ENCODE data around the gene NACC1. TPM values are rescaled to one million over a fixed set of nuclear protein-coding genes. Genes with fewer than 3 reads are reported as not detected.

Gene NACC1
- total and polyA plus RNA-seq, 2 of the 8 experiments (the other 6 are each of a cell fraction or from before 2014, with no cell fraction given) = 234 to 301 TPM

DNA sequence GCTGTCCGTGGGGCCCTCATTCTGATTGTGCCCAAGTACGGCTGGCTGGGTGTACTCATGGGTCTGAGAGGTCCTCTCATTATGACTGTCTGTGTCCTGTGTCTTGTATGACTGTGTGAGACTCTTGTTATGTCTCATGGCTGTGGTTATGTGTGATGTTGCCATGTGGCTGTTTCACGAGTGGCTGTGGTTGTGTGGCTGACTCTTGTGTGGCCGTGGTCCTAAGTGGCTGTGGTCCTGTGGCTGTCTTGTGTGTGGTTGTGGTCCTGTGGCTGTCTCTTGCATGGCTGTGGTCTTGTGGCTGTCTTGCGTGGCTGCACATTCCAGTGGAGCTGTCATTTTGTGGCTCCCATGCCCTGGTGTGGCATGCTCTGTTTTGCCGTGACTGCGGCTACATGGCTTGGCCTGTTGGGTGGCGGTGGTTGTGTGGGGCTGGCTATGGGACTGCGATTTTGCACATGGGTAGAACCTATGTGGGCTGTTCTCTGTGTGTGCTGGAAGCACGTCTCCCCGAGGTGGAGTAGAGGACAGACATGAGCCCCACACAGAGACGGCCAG, 18.0 kb upstream of the NACC1 start:
- Histone ChIP-seq H3K4ac (replicated peaks; ENCODE audit: insufficient read length, low read depth, low read length) (no peak overlapping the region), H3K9me3 (ENCODE audit: insufficient read depth in 2 of 2, low read depth in 1 of 2, low read length in 1 of 2) (no peaks in the 10 kb centered on the region), H3K4me1 (replicated peaks in 1 of 4; ENCODE audit: control insufficient read depth in 3 of 4, insufficient read depth in 4 of 4, low read length in 3 of 4) (peaks cover 0 to 28% (median 12%) of the 10 kb centered on the region in 4 experiments; a peak in 5 of 7 replicates), H4K8ac (ENCODE audit: extremely low read depth, insufficient read depth, low read length) (no peak overlapping the region), H3K79me2 (ENCODE audit: control insufficient read depth in 1 of 2, insufficient read depth in 2 of 2, low read length in 2 of 2) (no peaks in the 10 kb centered on the region), H2BK15ac (ENCODE audit: low read length) (peak overlapping the region; percentile 81; the same call in 1 of the 2 replicates), H3K27ac (ENCODE audit: low read depth, low read length) (no peak overlapping the region), H2BK20ac (ENCODE audit: low read length) (peak overlapping the region; percentile 61; the same call in 1 of the 2 replicates), H2AK5ac (ENCODE audit: low read depth, low read length) (peak overlapping the region; percentile 88; the same call in 1 of the 2 replicates), H3K23ac (ENCODE audit: insufficient read length) (no peak overlapping the region), H2BK5ac (ENCODE audit: low read depth, low read length) (0 out of 2 replicates have a peak overlapping the region, but pooled peaks have one; percentile 24), H4K91ac (replicated peaks; ENCODE audit: insufficient read length, low read length) (peak overlapping the region; percentile 25), H3K4me2 (ENCODE audit: insufficient read depth in 1 of 2, low read depth in 2 of 2, low read length in 2 of 2) (peak overlapping the region in 1 of 2 experiments; percentile 85; a peak in 1 of 4 replicates), H3K9ac (replicated peaks in 1 of 4; ENCODE audit: extremely low read depth in 1 of 4, low read depth in 3 of 4, low read length in 3 of 4) (no peak overlapping the region), H3K14ac (ENCODE audit: insufficient read length) (no peak overlapping the region), H3K4me3 (ENCODE audit: extremely low read depth in 1 of 4, insufficient read depth in 2 of 4, low read depth in 3 of 4, low read length in 4 of 4) (no peak overlapping the region), H3K23me2 (ENCODE audit: low read depth, low read length) (peaks cover 8% of the 10 kb centered on the region; the same call in 1 of the 2 replicates), H4K20me1 (replicated peaks in 1 of 2; ENCODE audit: control insufficient read depth in 1 of 2, insufficient read depth in 2 of 2, low read length in 2 of 2) (peaks cover 2 to 16% of the 10 kb centered on the region in 2 experiments), H3K18ac (ENCODE audit: extremely low read depth, low read length) (no peak overlapping the region), H2BK12ac (ENCODE audit: low read depth, low read length) (peak overlapping the region; percentile 60; the same call in 1 of the 2 replicates), H2AFZ (ENCODE audit: low read length) (no peak overlapping the region), H3K36me3 (ENCODE audit: control insufficient read depth in 2 of 4, insufficient read depth in 4 of 4, low read length in 3 of 4) (no peaks in the 10 kb centered on the region), H3K79me1 (ENCODE audit: low read depth, low read length) (no peaks in the 10 kb centered on the region), H4K5ac (ENCODE audit: insufficient read length, low read depth, low read length) (no peak overlapping the region), H3K27me3 (replicated peaks in 1 of 4; ENCODE audit: control insufficient read depth in 3 of 4, extremely low read depth in 1 of 4, insufficient read depth in 3 of 4, low read length in 3 of 4) (peaks cover 31 to 72% (median 61%) of the 10 kb centered on the region in 4 experiments), H3K56ac (replicated peaks; ENCODE audit: insufficient read length, low read depth, low read length) (peak overlapping the region; percentile 10), H2BK120ac (replicated peaks; ENCODE audit: low read depth, low read length) (no peak overlapping the region)
- CTCF ChIA-PET (ENCODE audit: partially characterized antibody) = interaction anchor here (0.7 to 2.9 kb wide), 8 partner anchors 42 to 137 kb away, joined by 3 to 16 read pairs (median 6); no protein-coding TSS in a partner anchor
- FAIRE-seq (no peak), DNase-seq (ENCODE audit: low read depth in 1 of 2, low spot score in 2 of 2) (no peak)
- WGBS, 2 experiments (ENCODE audit: extremely low coverage in 1 of 2, insufficient coverage in 1 of 2, insufficient read length in 1 of 2, insufficient replicate concordance in 2 of 2, low coverage in 1 of 2, low lambda C conversion rate in 2 of 2, missing lambda C conversion rate in 1 of 2) = 88% methylated on average over 12 of the region's 12 CpGs; no CpG with 5 or more reads in 1 of the 2 experiments
- POLR2A ChIA-PET (ENCODE audit: partially characterized antibody) = interaction anchor here (1.3 to 11.6 kb wide), 5 partner anchors 14 to 115 kb away, joined by 4 to 141 read pairs (median 8); partner anchors contain the start of genes IER2, NACC1, STX10 and TRMT1
- TF ChIP-seq, protein P1, sequence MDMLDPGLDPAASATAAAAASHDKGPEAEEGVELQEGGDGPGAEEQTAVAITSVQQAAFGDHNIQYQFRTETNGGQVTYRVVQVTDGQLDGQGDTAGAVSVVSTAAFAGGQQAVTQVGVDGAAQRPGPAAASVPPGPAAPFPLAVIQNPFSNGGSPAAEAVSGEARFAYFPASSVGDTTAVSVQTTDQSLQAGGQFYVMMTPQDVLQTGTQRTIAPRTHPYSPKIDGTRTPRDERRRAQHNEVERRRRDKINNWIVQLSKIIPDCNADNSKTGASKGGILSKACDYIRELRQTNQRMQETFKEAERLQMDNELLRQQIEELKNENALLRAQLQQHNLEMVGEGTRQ (IDR thresholded peaks at IDR 0.05; ENCODE audit: low read length) = no peak
- TF ChIP-seq SP4 (IDR thresholded peaks at IDR 0.05; ENCODE audit: low read length) (no peak), BACH1 (IDR thresholded peaks at IDR 0.05; ENCODE audit: low read length) (no peak), CHD2 (IDR thresholded peaks at IDR 0.05; ENCODE audit: low read length) (no peak), CREB1 (IDR thresholded peaks at IDR 0.05) (no peak), EZH2 (IDR thresholded peaks at IDR 0.05; ENCODE audit: low read depth, low read length, severe bottlenecking) (no peak), NRF1 (IDR thresholded peaks at IDR 0.05; ENCODE audit: low read depth, low read length) (no peak), FOSL1 (IDR thresholded peaks at IDR 0.05; ENCODE audit: insufficient read depth, low read depth, low read length) (peak; percentile 81; the same call in 1 of the 2 replicates), SIN3A (conservative IDR thresholded peaks at IDR 0.05 in 1 of 2, IDR thresholded peaks at IDR 0.05 in 1 of 2; ENCODE audit: low read depth in 1 of 2, low read length in 2 of 2) (no peak), EGR1 (IDR thresholded peaks at IDR 0.05; ENCODE audit: borderline replicate concordance, low read depth, low read length) (peak; percentile 98)
- TF ChIP-seq, protein P2, sequence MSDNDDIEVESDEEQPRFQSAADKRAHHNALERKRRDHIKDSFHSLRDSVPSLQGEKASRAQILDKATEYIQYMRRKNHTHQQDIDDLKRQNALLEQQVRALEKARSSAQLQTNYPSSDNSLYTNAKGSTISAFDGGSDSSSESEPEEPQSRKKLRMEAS (IDR thresholded peaks at IDR 0.05) = no peak

Data from H1 (cell line).